ENCODE results near the gene RFLNA.

RFLNA gene

DNA sequence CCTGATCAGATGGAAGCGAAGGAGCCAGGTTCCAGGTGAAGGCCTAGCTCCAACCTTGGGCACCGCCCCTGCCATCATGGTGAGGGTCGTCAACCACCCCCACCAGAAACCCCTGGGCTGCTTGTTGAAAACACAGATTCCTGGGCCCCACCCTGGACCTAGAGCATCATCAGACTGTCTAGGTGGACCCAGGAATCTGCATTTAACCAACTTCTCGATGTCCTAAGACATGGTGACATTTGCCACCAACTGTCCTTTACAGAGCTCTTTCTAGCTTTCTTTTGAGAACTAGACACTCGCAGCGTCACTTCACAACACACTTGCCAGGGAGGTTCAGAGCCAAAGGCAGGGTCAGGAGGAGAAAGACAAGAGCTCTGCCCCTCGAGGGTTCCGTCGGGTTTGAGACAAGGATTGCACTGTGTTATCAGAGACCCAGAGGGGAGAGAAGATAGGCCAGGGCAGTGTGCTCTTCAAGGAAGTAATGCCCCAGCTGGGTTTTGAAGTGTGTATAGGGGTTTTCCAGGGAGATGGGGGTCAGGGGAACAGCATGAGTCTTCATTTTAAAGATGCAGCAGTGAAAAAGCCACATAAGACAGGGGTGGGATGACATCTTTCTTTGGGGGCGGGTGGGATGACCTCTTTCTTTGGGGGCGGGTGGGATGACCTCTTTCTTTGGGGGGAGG is 24.6 kb downstream of the RFLNA start:
- Histone ChIP-seq H3K4me1 (ENCODE audit: insufficient read depth, low read length, severe bottlenecking) (no peaks in the 10 kb centered on the region), H3K79me2 (ENCODE audit: insufficient read depth, low read length) (no peaks in the 10 kb centered on the region), H3K27ac (ENCODE audit: low read depth, low read length, poor library complexity, severe bottlenecking) (no peak overlapping the region), H3K27me3 (ENCODE audit: insufficient read depth, low read length) (no peaks in the 10 kb centered on the region), H3K4me3 (ENCODE audit: low read depth, low read length, poor library complexity, severe bottlenecking) (no peak overlapping the region), H3K9me2 (ENCODE audit: low read depth, low read length) (no peaks in the 10 kb centered on the region), H3K36me3 (ENCODE audit: insufficient read depth, low read length) (peaks cover 12% of the 10 kb centered on the region), H3F3A (ENCODE audit: insufficient read depth, low read length) (no peaks in the 10 kb centered on the region), H3K9ac (ENCODE audit: low read length) (no peak overlapping the region), H2AFZ (ENCODE audit: low read length) (no peak overlapping the region), H3K9me3 (ENCODE audit: low read length) (peaks cover 10% of the 10 kb centered on the region), H3K4me2 (ENCODE audit: low read length) (no peak overlapping the region), H4K20me1 (ENCODE audit: insufficient read depth, low read length) (no peaks in the 10 kb centered on the region)
- TF ChIP-seq EZH2 (IDR thresholded peaks at IDR 0.05; ENCODE audit: borderline replicate concordance, low read length), result no peak
- TF ChIP-seq, protein P1, sequence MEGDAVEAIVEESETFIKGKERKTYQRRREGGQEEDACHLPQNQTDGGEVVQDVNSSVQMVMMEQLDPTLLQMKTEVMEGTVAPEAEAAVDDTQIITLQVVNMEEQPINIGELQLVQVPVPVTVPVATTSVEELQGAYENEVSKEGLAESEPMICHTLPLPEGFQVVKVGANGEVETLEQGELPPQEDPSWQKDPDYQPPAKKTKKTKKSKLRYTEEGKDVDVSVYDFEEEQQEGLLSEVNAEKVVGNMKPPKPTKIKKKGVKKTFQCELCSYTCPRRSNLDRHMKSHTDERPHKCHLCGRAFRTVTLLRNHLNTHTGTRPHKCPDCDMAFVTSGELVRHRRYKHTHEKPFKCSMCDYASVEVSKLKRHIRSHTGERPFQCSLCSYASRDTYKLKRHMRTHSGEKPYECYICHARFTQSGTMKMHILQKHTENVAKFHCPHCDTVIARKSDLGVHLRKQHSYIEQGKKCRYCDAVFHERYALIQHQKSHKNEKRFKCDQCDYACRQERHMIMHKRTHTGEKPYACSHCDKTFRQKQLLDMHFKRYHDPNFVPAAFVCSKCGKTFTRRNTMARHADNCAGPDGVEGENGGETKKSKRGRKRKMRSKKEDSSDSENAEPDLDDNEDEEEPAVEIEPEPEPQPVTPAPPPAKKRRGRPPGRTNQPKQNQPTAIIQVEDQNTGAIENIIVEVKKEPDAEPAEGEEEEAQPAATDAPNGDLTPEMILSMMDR (IDR thresholded peaks at IDR 0.05; ENCODE audit: low read length), result no peak

DNA sequence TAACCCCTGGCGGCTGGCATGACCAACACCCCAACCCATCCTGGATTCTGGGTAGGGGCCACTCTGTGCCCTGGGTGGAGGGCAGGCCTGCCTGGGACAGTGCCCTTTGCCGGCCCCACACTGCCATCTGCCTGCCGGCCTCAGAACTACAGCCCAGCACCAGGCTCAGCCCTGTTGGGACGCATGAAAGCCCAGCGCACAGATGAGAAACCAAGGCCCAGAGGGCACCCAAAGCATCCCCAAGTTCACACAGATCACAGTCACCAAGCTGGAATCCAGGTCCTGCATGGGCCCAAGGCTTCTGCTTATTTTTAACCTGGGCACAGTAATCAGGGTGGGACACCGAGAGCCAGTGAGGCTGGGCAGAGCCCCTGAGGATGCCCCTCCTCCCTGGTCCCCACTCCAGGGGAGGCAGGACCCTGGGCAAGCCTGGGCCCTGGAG is 26.2 kb downstream of the RFLNA start:
- Histone ChIP-seq H3K4me3 (ENCODE audit: low read depth, low read length, poor library complexity, severe bottlenecking) (no peak overlapping the region), H3K9ac (ENCODE audit: low read length) (no peak overlapping the region), H2AFZ (ENCODE audit: low read length) (no peak overlapping the region)

DNA sequence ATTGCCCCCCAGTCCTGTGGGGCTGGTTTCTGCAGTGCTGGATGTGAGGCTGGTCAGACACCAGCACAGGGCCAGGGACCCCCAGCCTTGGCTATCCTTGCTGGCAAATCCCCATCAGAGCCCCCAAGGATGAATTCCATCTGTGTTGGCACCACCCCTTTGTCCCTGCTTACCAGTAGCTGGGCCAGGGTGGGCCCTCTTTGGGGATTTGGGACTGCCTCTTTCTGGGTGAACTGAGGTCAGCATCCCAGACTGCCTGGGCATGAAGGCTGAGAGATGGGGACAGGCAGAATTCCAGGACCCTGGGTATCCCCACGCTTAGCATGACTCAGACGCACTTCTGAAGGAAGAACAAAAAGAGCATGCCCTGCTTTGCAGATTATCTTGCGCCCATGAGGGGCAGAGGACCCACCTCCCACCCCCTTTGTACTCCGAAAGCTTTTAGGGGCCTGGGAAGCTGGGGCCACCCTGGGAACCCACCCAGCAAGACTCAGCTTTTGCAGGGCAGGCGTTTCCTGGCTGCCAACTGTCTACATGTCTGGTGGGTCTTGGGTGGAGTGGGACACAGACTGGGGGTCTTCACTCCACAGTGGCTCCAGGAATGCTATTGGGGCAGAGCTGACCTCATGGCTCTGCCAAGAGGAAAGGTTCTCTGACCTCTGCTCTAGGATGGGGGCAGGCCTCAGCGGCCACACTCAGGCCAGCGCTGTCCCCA is 26.8 kb downstream of the RFLNA start:
- Histone ChIP-seq H3K27ac (ENCODE audit: low read depth, low read length, poor library complexity, severe bottlenecking) (no peak overlapping the region), H2AFZ (ENCODE audit: low read length) (no peak overlapping the region), H3K36me3 (ENCODE audit: insufficient read depth, low read length) (peaks cover 18% of the 10 kb centered on the region), H3K4me3 (ENCODE audit: low read depth, low read length, poor library complexity, severe bottlenecking) (no peak overlapping the region), H3K9ac (ENCODE audit: low read length) (no peak overlapping the region), H3K27me3 (ENCODE audit: insufficient read depth, low read length) (no peaks in the 10 kb centered on the region), H3K9me3 (ENCODE audit: low read length) (peaks cover 10% of the 10 kb centered on the region), H3K4me2 (ENCODE audit: low read length) (no peak overlapping the region), H3K79me2 (ENCODE audit: insufficient read depth, low read length) (no peaks in the 10 kb centered on the region), H3K9me2 (ENCODE audit: low read depth, low read length) (no peaks in the 10 kb centered on the region), H3F3A (ENCODE audit: insufficient read depth, low read length) (no peaks in the 10 kb centered on the region), H3K4me1 (ENCODE audit: insufficient read depth, low read length, severe bottlenecking) (no peaks in the 10 kb centered on the region), H4K20me1 (ENCODE audit: insufficient read depth, low read length) (no peaks in the 10 kb centered on the region)
- TF ChIP-seq EZH2 (IDR thresholded peaks at IDR 0.05; ENCODE audit: borderline replicate concordance, low read length), result no peak

More for the DNA sequence above, 26.2 kb downstream of the RFLNA start:
- peaks cover 18% of the 10 kb centered on the region for H3K36me3 ChIP-seq (ENCODE audit: insufficient read depth, low read length)
- H3K9me3 ChIP-seq (ENCODE audit: low read length), result peaks cover 10% of the 10 kb centered on the region
- H3K79me2 ChIP-seq (ENCODE audit: insufficient read depth, low read length), result no peaks in the 10 kb centered on the region
- H4K20me1 ChIP-seq (ENCODE audit: insufficient read depth, low read length), result no peaks in the 10 kb centered on the region
- H3K4me1 ChIP-seq (ENCODE audit: insufficient read depth, low read length, severe bottlenecking), result no peaks in the 10 kb centered on the region
- H3F3A ChIP-seq (ENCODE audit: insufficient read depth, low read length), result no peaks in the 10 kb centered on the region
- no peaks in the 10 kb centered on the region for H3K9me2 ChIP-seq (ENCODE audit: low read depth, low read length)
- TF ChIP-seq, protein P1 (IDR thresholded peaks at IDR 0.05; ENCODE audit: low read length), result peak; percentile 84
- no peak for TF ChIP-seq EZH2 (IDR thresholded peaks at IDR 0.05; ENCODE audit: borderline replicate concordance, low read length)
- H3K27ac ChIP-seq (ENCODE audit: low read depth, low read length, poor library complexity, severe bottlenecking), result no peak overlapping the region
- H3K4me2 ChIP-seq (ENCODE audit: low read length), result no peak overlapping the region
- no peaks in the 10 kb centered on the region for H3K27me3 ChIP-seq (ENCODE audit: insufficient read depth, low read length)
